ENCODE data around the gene DPP9. TPM values are rescaled to one million over a fixed set of nuclear protein-coding genes. Genes with fewer than 3 reads are reported as not detected.

Gene DPP9
- polyA plus RNA-seq, 6 donors from 2014 or later, result 15.6 to 36.0 (median 17.4) TPM

DNA sequence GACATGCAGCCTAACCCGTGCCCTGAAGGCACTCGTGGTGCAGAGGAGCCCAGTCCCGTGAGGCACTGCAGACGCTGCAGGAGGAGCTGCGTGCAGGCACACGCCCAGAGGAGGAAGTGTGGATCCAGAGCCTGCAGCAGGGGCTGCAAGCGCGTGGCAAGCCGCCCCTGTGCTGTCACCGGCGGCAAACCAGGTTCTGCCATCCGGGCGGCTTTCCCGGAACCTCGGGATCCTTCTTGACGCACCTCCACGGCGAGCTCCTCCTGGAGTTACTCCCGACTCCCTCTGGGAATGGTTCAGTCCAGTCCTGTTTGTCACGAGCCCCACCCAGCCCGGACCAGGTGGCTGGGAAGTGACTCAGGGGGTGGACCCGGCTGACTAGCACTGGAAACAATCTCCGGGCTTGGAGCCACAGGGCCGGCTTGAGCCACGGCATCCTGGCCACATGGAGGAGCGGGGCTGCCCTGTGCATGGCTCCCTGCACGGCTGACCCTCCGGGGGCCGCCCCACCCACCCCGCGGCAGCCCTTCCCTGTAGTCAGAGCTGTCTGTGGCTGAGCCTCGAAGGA, 10.2 kb downstream of the DPP9 start:
- no peak for DNase-seq
- no peak for ATAC-seq (ENCODE audit: low read depth in 2 of 2)
- Mint-ChIP-seq H3K27ac (no peak overlapping the region), H3K9me3 (no peaks in the 10 kb centered on the region), H3K4me3 (no peak overlapping the region), H3K36me3 (peaks cover 16 to 23% of the 10 kb centered on the region in 2 donors), H3K27me3 (no peaks in the 10 kb centered on the region), H3K4me1 (peaks cover 4 to 15% (median 6%) of the 10 kb centered on the region in 3 donors)

DNA sequence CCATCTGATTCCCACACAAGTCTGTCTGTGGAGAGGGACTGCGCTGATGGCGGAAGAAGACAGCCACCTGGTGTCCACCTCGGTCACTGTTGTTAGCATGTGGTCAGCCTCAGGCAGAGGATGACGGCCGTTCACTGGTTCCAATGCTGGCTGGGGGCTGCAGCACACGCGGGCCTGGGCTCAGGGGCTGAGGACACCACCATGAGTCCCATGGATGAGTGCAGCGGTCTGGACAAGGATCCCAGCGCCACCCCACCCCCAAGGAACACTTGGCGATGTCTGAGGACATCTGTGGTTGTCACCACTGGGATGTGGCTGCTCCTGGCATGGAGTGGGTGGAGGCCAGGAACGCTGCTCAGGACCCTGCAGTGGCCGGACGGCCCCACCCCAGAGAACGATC, 10.9 kb downstream of the DPP9 start:
- H3K4me1 Mint-ChIP-seq, result peaks cover 4 to 15% (median 6%) of the 10 kb centered on the region in 3 donors
- H3K9me3 Mint-ChIP-seq, result no peaks in the 10 kb centered on the region
- H3K27me3 Mint-ChIP-seq, result no peaks in the 10 kb centered on the region
- H3K4me3 Mint-ChIP-seq, result no peak overlapping the region
- H3K36me3 Mint-ChIP-seq, result peaks cover 16 to 23% of the 10 kb centered on the region in 2 donors
- no peak for DNase-seq
- H3K27ac Mint-ChIP-seq, result no peak overlapping the region
- no peak for ATAC-seq (ENCODE audit: low read depth in 2 of 2)

DNA sequence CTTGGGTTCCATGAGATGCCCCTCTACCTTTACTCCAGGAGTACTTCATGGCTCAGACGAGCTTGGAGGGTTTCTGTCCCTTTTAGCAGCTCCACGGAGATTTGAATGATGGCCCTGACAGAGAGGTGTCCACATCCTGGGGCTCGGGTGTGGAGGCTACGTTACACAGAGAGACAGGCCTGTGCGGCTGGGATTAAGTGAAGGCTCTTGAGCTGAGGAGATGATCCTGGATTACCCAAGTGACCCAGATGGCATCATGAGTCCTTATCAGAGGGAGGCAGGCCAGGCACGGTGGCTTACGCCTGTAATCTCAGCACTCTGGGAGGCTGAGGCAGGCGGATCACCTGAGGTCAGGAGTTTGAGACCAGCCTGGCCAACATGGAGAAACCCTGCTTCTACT, 12.4 kb downstream of the DPP9 start:
- ATAC-seq (ENCODE audit: low read depth in 2 of 2) (no peak), DNase-seq (no peak)
- Mint-ChIP-seq H3K4me3 (no peak overlapping the region), H3K4me1 (peaks cover 4 to 15% (median 6%) of the 10 kb centered on the region in 3 donors), H3K9me3 (no peaks in the 10 kb centered on the region), H3K36me3 (peaks cover 16 to 23% of the 10 kb centered on the region in 2 donors), H3K27me3 (no peaks in the 10 kb centered on the region), H3K27ac (no peak overlapping the region)

GRCh38 chr19:4710281-4710600, 13.4 kb downstream of the DPP9 start:
- no peak for ATAC-seq (ENCODE audit: low read depth in 2 of 2)
- no peaks in the 10 kb centered on the region for H3K9me3 Mint-ChIP-seq
- H3K27me3 Mint-ChIP-seq, result no peaks in the 10 kb centered on the region
- H3K36me3 Mint-ChIP-seq, result peaks cover 16% of the 10 kb centered on the region in 2 donors
- peaks cover 4 to 13% (median 6%) of the 10 kb centered on the region in 3 donors for H3K4me1 Mint-ChIP-seq
- DNase-seq, result no peak
- no peak overlapping the region for H3K27ac Mint-ChIP-seq
- no peak overlapping the region for H3K4me3 Mint-ChIP-seq

DNA sequence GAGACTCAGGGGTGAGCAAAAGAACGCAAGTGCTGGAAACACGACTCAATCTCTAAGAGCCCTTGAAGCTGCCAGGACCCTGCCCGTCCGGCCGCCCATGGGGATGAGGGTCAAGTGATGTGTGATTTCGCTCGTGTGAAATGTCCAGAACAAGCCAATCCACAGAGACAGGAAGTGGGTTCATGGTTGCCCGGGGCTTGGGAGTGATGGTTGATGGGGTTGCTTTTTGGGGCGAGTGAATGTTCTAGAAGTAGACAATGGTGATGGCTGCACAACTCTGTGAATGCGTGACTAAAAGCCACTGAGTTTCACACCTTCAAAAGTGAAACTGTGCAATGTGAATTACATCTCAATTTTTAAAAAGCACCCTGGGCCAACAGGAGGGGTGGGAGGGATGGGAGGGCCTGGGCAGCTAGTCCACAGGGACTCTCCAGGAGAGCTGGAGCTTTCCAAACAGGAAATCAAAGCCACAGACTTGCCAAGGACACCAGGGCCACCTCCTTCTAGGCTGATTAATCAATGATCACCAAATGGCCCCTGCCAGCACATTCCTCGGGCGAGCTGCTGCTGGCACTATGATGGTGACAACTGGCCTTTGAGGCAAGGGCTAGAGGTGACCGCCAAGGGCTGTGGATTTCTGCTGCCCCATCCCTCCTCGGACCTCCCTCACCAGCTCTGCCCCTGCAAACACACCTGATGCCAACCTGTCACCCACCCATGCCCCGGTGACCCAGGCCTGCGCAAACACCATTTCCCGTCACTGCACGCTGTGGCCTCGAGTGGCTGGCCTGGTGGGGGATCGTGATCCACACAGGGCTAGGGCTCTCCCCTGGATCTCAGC, 14.0 kb downstream of the DPP9 start:
- H3K27ac Mint-ChIP-seq, result peak overlapping the region in 5 of 6 donors; percentile 44 to 91 (median 60)
- peak overlapping the region in 1 of 8 donors; percentile 43 for H3K4me3 Mint-ChIP-seq
- peaks cover 10 to 14% of the 10 kb centered on the region in 2 donors for H3K36me3 Mint-ChIP-seq
- H3K4me1 Mint-ChIP-seq, result peaks cover 4 to 9% (median 6%) of the 10 kb centered on the region in 3 donors
- DNase-seq, result no peak
- H3K27me3 Mint-ChIP-seq, result no peaks in the 10 kb centered on the region
- no peaks in the 10 kb centered on the region for H3K9me3 Mint-ChIP-seq
- no peak for ATAC-seq (ENCODE audit: low read depth in 2 of 2)

- H3K36me3 Mint-ChIP-seq, result peaks cover 9 to 15% of the 10 kb centered on the region in 2 donors
- H3K4me3 Mint-ChIP-seq, result no peak overlapping the region
- no peak for ATAC-seq (ENCODE audit: low read depth in 2 of 2)
- DNase-seq, result no peak
- no peaks in the 10 kb centered on the region for H3K9me3 Mint-ChIP-seq
- peak overlapping the region in 1 of 6 donors; percentile 42 for H3K27ac Mint-ChIP-seq
- H3K4me1 Mint-ChIP-seq, result peaks cover 4 to 6% (median 5%) of the 10 kb centered on the region in 3 donors
- no peaks in the 10 kb centered on the region for H3K27me3 Mint-ChIP-seq
Observed at GRCh38 chr19:4707956-4708650, 15.5 kb downstream of the DPP9 start.

DNA sequence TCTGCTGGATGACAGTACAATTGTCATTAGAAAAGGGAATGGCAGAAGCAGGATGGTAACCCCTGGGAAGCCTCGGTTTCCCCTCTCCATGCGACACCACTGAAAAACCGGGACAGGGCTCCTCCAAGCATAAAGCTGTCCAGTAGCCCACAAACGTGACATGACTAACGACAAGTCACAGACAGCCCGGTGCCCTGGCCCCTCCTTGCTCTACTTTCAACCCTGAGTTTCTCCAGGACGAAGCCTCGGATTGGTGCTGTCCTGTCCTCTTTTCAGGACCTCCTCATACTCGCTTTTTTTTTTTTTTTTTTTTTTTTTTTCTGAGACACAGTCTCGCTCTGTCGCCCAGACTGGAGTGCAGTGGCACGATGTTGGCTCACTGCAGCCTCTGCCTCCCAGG, 16.3 kb downstream of the DPP9 start:
- no peaks in the 10 kb centered on the region for H3K9me3 Mint-ChIP-seq
- peaks cover 6 to 23% of the 10 kb centered on the region in 2 donors for H3K36me3 Mint-ChIP-seq

DNA sequence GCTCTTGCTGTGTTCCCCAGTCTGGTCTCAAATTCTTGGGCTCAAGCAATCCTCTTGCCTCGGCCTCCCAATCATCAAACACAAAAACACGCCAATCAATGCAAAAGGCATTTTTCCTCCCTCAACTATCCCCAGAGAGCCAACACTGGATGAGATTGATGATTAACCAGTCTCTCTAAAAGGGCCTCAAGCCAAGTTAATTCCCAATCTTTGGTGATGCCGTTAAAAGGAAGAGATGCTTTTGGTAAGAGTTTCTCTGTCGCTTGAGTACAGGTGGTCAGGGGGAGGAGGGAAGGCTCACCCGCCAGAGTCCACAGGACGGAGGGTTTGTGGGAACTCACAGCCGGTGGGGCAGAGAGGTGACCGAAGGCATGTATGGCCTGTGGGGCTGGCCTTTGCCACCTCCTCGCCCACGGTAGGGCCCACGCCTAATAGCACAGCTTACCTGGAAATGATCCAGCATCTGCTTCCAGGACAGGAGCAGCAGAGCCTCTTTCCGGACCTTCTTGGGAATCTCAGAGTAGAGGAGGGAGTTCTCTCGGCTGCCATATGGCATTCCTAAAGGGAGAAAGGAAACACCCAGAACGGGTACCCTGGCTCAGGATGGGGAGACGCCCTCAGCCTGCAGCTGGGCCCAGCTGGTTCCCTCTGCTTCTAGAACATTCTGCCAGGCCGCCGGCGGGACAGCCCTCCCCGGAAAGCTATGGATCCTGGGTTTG, 18.1 kb downstream of the DPP9 start:
- H3K27ac Mint-ChIP-seq, result peak overlapping the region in 1 of 6 donors; percentile 67
- no peaks in the 10 kb centered on the region for H3K9me3 Mint-ChIP-seq
- H3K27me3 Mint-ChIP-seq, result no peaks in the 10 kb centered on the region
- H3K36me3 Mint-ChIP-seq, result peaks cover 5 to 27% of the 10 kb centered on the region in 2 donors
- DNase-seq, result no peak
- peaks cover 4 to 11% (median 6%) of the 10 kb centered on the region in 3 donors for H3K4me1 Mint-ChIP-seq
- no peak overlapping the region for H3K4me3 Mint-ChIP-seq
- no peak for ATAC-seq (ENCODE audit: low read depth in 2 of 2)

More for the DNA sequence above, 16.3 kb downstream of the DPP9 start:
- H3K4me3 Mint-ChIP-seq, result no peak overlapping the region
- no peaks in the 10 kb centered on the region for H3K27me3 Mint-ChIP-seq
- H3K27ac Mint-ChIP-seq, result no peak overlapping the region
- no peak for DNase-seq
- peaks cover 4 to 8% (median 6%) of the 10 kb centered on the region in 3 donors for H3K4me1 Mint-ChIP-seq
- no peak for ATAC-seq (ENCODE audit: low read depth in 2 of 2)

GRCh38 chr19:4704317-4704673, 19.3 kb downstream of the DPP9 start:
- peaks cover 3 to 24% of the 10 kb centered on the region in 2 donors for H3K36me3 Mint-ChIP-seq

DNA sequence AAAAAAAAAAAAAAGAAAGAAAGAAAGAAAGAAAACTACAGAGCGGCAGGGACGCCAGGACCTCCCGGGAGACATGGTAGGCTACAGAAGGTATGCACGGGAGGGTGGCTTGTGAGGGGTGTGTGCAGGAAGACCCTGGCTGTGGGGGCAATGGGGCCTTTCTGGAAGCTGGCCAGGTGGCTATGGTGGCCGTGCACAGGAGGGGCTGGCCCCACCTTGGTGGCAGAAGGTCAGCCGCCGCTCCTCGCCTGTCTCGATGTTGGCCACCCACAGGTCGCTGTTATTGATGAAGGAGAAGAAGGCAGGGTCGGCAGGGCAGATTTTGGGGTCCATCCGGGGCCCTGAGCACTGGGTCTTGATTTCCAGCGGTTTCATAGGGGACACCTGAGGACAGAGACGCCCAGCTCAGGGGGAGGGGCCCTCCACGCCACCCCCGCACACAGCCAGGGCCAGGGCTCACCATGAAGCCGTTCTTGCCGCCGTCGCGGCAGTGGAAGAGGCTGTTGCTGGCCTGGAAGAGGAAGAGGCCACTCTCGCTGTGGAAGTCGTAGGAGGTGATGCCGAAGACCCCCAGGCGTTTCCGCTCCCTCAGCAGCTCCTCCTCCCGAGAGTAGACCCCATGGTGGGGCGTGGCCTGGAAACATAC, 19.8 kb downstream of the DPP9 start:
- Mint-ChIP-seq H3K4me3 (no peak overlapping the region), H3K27me3 (no peaks in the 10 kb centered on the region), H3K27ac (peak overlapping the region in 3 of 6 donors; percentile 39 to 76 (median 59)), H3K36me3 (peaks cover 0 to 21% of the 10 kb centered on the region in 2 donors), H3K9me3 (no peaks in the 10 kb centered on the region), H3K4me1 (peaks cover 0 to 5% (median 0%) of the 10 kb centered on the region in 3 donors)
- ATAC-seq (ENCODE audit: low read depth in 2 of 2) (no peak), DNase-seq (no peak)

More at GRCh38 chr19:4704317-4704673, 19.3 kb downstream of the DPP9 start:
- no peak overlapping the region for H3K4me3 Mint-ChIP-seq
- peaks cover 2 to 8% (median 4%) of the 10 kb centered on the region in 3 donors for H3K4me1 Mint-ChIP-seq
- no peak for DNase-seq
- no peaks in the 10 kb centered on the region for H3K27me3 Mint-ChIP-seq
- ATAC-seq (ENCODE audit: low read depth in 2 of 2), result no peak
- H3K9me3 Mint-ChIP-seq, result no peaks in the 10 kb centered on the region
- peak overlapping the region in 3 of 6 donors; percentile 41 to 69 (median 54) for H3K27ac Mint-ChIP-seq

GRCh38 chr19:4702764-4703163, 20.9 kb downstream of the DPP9 start:
- ATAC-seq (ENCODE audit: low read depth in 2 of 2) (no peak), DNase-seq (no peak)
- Mint-ChIP-seq H3K27me3 (no peaks in the 10 kb centered on the region), H3K9me3 (no peaks in the 10 kb centered on the region), H3K27ac (no peak overlapping the region), H3K36me3 (peaks cover 0 to 21% of the 10 kb centered on the region in 2 donors), H3K4me1 (peaks cover 0 to 5% (median 0%) of the 10 kb centered on the region in 3 donors), H3K4me3 (no peak overlapping the region)

DNA sequence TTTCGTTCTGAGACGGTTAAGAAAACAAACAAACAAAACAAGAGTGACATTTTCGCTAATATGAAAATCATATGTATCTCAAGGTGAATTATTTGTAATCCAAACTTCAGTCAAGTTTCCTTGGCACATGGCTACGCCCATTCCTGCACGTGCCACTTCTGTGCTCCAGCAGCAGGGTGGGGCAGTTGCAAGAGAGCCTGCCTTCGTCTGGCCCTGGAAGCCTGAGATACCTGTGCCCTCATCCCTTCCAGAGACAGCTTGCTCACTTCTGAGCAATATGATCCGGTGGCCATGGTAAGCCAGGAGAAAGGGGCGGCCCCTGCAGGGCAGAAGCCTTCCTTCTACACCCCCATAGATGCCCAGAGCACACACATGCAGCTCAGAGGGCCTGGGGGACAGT, 22.1 kb downstream of the DPP9 start:
- Mint-ChIP-seq H3K9me3 (no peaks in the 10 kb centered on the region), H3K27ac (no peak overlapping the region), H3K36me3 (peaks cover 0 to 21% of the 10 kb centered on the region in 2 donors), H3K27me3 (no peaks in the 10 kb centered on the region), H3K4me3 (no peak overlapping the region), H3K4me1 (peaks cover 0 to 5% (median 0%) of the 10 kb centered on the region in 3 donors)
- ATAC-seq (ENCODE audit: low read depth in 2 of 2) (no peak), DNase-seq (no peak)

DNA sequence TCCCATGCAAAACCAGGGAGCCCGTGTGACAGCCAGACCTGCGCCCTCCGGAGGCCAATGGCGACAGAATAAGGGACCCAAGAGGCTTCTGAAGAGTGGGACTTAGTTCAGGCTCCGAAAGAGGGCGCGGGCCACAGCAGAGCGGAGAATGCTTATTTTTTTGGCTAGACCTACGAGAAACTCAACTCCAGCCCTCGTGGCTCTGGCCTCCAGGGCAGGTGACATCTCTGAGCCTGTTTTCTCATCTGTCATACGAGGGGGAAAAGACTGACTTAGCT, 23.0 kb downstream of the DPP9 start:
- Mint-ChIP-seq H3K4me1 (peaks cover 0 to 5% (median 0%) of the 10 kb centered on the region in 3 donors), H3K27ac (no peak overlapping the region), H3K36me3 (peaks cover 0 to 21% of the 10 kb centered on the region in 2 donors), H3K9me3 (no peaks in the 10 kb centered on the region), H3K27me3 (no peaks in the 10 kb centered on the region), H3K4me3 (no peak overlapping the region)
- no peak for ATAC-seq (ENCODE audit: low read depth in 2 of 2)
- no peak for DNase-seq

Measured in naive B cell (primary cell).